Ishikawa (cell line): ENCODE data around the gene KRT13.

ENCODE experiments used
- CEBPB ChIP-seq: IDR thresholded peaks from 2 replicates; pipeline ENCODE4 v1.6.1; 2012
- CREB1 ChIP-seq: IDR thresholded peaks from 2 replicates; pipeline ENCODE4 v1.6.1; 2012; ENCODE audit warnings: low read depth
- EGR1 ChIP-seq: IDR thresholded peaks from 2 replicates; pipeline ENCODE4 v1.6.1; 2012
- EP300 ChIP-seq: IDR thresholded peaks from 2 replicates; pipeline ENCODE4 v1.6.1; 2012; ENCODE audit warnings: borderline replicate concordance
- FOXM1 ChIP-seq: IDR thresholded peaks from 2 replicates; pipeline ENCODE4 v1.6.1; 2012; ENCODE audit warnings: low read depth, borderline replicate concordance
- NFIC ChIP-seq: IDR thresholded peaks from 2 replicates; pipeline ENCODE4 v1.6.1; 2012
- RAD21 ChIP-seq: IDR thresholded peaks from 2 replicates; pipeline ENCODE4 v1.6.1; 2012; ENCODE audit warnings: low read depth
- REST ChIP-seq: IDR thresholded peaks from 2 replicates; pipeline ENCODE4 v1.6.1; 2012; ENCODE audit warnings: low read depth, mild to moderate bottlenecking
- TAF1 ChIP-seq: IDR thresholded peaks from 2 replicates; pipeline ENCODE4 v1.6.1; 2012; ENCODE audit warnings: low read depth, mild to moderate bottlenecking
- TCF12 ChIP-seq: IDR thresholded peaks from 2 replicates; pipeline ENCODE4 v1.6.1; 2012; ENCODE audit warnings: low read depth
- TEAD4 ChIP-seq: IDR thresholded peaks from 2 replicates; pipeline ENCODE4 v1.6.1; 2012
- USF1 ChIP-seq: IDR thresholded peaks from 2 replicates; pipeline ENCODE4 v1.6.1; 2012
- YY1 ChIP-seq: IDR thresholded peaks from 2 replicates; pipeline ENCODE4 v1.6.1; 2012; ENCODE audit warnings: low read depth
- ZBTB7A ChIP-seq: IDR thresholded peaks from 2 replicates; pipeline ENCODE4 v1.6.1; 2012; ENCODE audit warnings: low read depth
- TF ChIP-seq, protein P1 (sequence below): IDR thresholded peaks from 2 replicates; pipeline ENCODE4 v1.6.1; 2012

The KRT13 gene

DNA sequence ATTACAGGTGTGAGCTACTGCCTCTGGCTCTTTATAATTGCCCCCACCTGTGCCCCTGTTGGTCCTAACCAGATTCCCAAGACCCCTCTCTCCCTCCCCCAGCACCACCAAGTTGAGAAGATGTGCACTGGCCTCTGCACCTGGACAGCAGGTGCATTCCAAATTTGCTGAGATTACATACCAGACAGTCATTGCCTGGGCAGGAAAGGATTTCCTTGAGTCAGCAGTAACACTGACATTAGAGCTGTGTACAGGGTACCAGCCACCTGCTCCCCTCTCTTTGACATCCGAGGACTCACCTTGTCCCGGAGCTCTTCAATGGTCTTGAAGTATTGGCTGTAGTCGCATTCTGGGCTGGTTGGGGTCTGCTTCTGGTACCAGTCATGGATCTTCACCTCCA lies 12.6 kb upstream of the KRT13 start:
- TF ChIP-seq EP300 (no peak), TAF1 (no peak), FOXM1 (no peak), CREB1 (no peak)

- no peak for TF ChIP-seq EGR1
- no peak for TF ChIP-seq REST
- no peak for TF ChIP-seq TCF12
- TF ChIP-seq YY1: no peak
- TF ChIP-seq TAF1: no peak
- peak; percentile 65 for TF ChIP-seq NFIC
These were observed 11.4 kb upstream of the KRT13 start for GRCh38 chr17:41516830-41517283.

DNA sequence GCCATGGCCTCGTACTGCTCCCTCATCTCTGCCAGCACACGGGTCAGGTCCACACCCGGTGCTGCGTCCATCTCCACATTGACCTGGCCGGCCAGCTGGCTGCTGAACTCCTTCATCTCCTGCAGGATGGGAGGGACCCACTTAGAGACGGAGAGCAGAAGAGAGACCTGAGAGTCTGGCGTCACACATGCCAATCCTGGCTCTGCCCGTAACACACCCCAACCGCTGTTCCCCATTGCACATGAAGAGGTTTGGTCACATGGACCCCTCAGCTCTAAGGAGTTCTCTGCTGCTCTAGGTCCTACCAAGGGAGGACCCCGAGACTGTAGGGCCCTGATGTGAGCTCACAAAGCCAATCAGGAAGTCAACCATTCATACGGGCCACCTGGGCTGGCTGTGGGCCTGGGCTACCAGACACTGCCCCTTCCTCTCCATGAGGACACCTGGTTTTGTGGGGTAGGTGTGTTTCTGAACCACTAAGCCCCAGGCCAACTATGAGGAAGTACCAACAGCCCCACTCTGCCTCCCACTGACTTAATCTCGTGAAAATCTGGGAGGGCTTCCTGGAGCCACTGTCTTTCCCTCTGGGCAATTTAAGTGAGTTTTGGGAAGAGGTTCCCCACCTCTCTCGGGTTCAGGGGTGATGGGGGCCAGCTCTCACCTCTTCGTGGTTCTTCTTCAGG lies 10.9 kb upstream of the KRT13 start:
- TF ChIP-seq TCF12: no peak
- no peak for TF ChIP-seq TEAD4
- TF ChIP-seq EP300: no peak

GRCh38 chr17:41513168-41513547 lies 7.7 kb upstream of the KRT13 start:
- TF ChIP-seq TEAD4 (peak; percentile 42; the same call in 1 of the 2 replicates), EP300 (peak; percentile 43; the same call in 1 of the 2 replicates), CEBPB (no peak), NFIC (peak; percentile 93), ZBTB7A (no peak), TCF12 (peak; percentile 68)

- TF ChIP-seq REST: no peak
- no peak for TF ChIP-seq YY1
- no peak for TF ChIP-seq ZBTB7A
- TF ChIP-seq EGR1: no peak
- TF ChIP-seq EP300: no peak
- no peak for TF ChIP-seq NFIC
These were observed 7.2 kb upstream of the KRT13 start for GRCh38 chr17:41512546-41513167.

DNA sequence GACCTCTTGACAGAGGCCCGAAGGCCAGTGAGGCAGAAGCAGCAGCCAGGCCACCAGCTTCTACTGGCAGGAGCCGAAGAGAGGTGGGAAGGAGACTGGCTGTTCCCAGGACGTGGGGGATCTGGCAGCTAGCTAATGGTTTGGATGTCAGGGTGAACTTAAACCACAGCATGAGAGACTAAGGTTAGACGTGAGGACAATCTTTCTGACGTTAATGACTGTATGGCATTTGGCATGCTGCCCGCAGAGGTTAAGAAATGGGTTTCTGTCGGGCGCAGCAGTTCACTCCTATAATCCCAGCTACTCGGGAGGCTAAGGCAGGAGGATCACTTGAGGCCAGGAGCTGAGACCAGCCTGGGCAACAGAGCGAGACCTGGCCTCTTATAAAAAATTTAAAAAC lies 6.3 kb upstream of the KRT13 start:
- TF ChIP-seq TCF12 (no peak), REST (no peak), TEAD4 (no peak), FOXM1 (no peak), USF1 (no peak), CEBPB (no peak), CREB1 (no peak), YY1 (no peak), NFIC (no peak), EP300 (no peak), RAD21 (no peak), ZBTB7A (no peak), EGR1 (no peak), TAF1 (no peak)
- TF ChIP-seq, protein P1, sequence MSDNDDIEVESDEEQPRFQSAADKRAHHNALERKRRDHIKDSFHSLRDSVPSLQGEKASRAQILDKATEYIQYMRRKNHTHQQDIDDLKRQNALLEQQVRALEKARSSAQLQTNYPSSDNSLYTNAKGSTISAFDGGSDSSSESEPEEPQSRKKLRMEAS: no peak
